ENCODE results near the gene MANSC4.
"Not testable (repeated sequence)": the region's sequence is repeated elsewhere in the genome, so short reads cannot be mapped to it uniquely, and the experiment has no call there.

The MANSC4 gene

GRCh38 chr12:27747111-27747820, 32.8 kb downstream of the MANSC4 start:
- no peak for DNase-seq

- DNase-seq: not testable (repeated sequence)
These were observed 34.3 kb downstream of the MANSC4 start for GRCh38 chr12:27745734-27746133.

GRCh38 chr12:27743601-27744000, 36.4 kb downstream of the MANSC4 start:
- no peak for DNase-seq

- DNase-seq: not testable (repeated sequence)
These were observed 45.7 kb downstream of the MANSC4 start for GRCh38 chr12:27734321-27734720.

- DNase-seq: no peak
These were observed 46.2 kb downstream of the MANSC4 start for GRCh38 chr12:27733791-27734190.

GRCh38 chr12:27733052-27733656, 46.9 kb downstream of the MANSC4 start:
- peak in 1 of 2 experiments; percentile 43 for DNase-seq

GRCh38 chr12:27732281-27732680, 47.8 kb downstream of the MANSC4 start:
- no peak for DNase-seq

GRCh38 chr12:27730097-27730588, 49.9 kb downstream of the MANSC4 start:
- no peak for DNase-seq

- DNase-seq: no peak
These were observed 56.8 kb downstream of the MANSC4 start for GRCh38 chr12:27723212-27723611.
